HepG2 (cell line): ENCODE results near the gene FKBP10. TPM values are rescaled to one million over a fixed set of nuclear protein-coding genes. Genes with fewer than 3 reads are reported as not detected.

ENCODE experiments used
- DMAP1 ChIP-seq: IDR thresholded peaks from 2 replicates; pipeline ENCODE4 v1.6.1; 2016
- FOXC1 ChIP-seq: sonication (generic); formaldehyde crosslinking; IDR thresholded peaks from 2 replicates; pipeline ENCODE4 v1.8.0; 2022; ENCODE audit warnings: mild to moderate bottlenecking, missing genetic modification reagents, borderline replicate concordance
- HES4 ChIP-seq: sonication (generic); formaldehyde crosslinking; IDR thresholded peaks from 2 replicates; pipeline ENCODE4 v1.9.0; 2021; ENCODE audit warnings: mild to moderate bottlenecking, missing genetic modification reagents, borderline replicate concordance
- KDM2A ChIP-seq: sonication (generic); formaldehyde crosslinking; IDR thresholded peaks from 2 replicates; pipeline ENCODE4 v1.4.0; 2020; ENCODE audit warnings: low read depth, missing genetic modification reagents, borderline replicate concordance
- MED1 ChIP-seq: sonication (generic); formaldehyde crosslinking; IDR thresholded peaks from 2 replicates; pipeline ENCODE4 v1.4.0; 2020; ENCODE audit warnings: missing genetic modification reagents
- MED8 ChIP-seq: sonication (generic); formaldehyde crosslinking; IDR thresholded peaks from 2 replicates; pipeline ENCODE4 v1.8.1; 2023; ENCODE audit warnings: mild to moderate bottlenecking, missing genetic modification reagents; ENCODE audit not compliant: insufficient replicate concordance
- POLR2AphosphoS5 ChIP-seq: IDR thresholded peaks from 2 replicates; pipeline ENCODE4 v1.6.1; 2012; ENCODE audit warnings: low read depth, low read length
- POLR2G ChIP-seq: fragments of 200-400 bp; formaldehyde crosslinking; IDR thresholded peaks from 2 replicates; pipeline ENCODE4 v1.6.1; 2018; ENCODE audit warnings: mild to moderate bottlenecking, low read depth, low read length, moderate library complexity
- ZNF333 ChIP-seq: sonication (generic); formaldehyde crosslinking; IDR thresholded peaks from 2 replicates; pipeline ENCODE4 v1.4.0; 2020; ENCODE audit warnings: mild to moderate bottlenecking, missing genetic modification reagents, borderline replicate concordance
- ZNF335 ChIP-seq: sonication (generic); formaldehyde crosslinking; IDR thresholded peaks from 2 replicates; pipeline ENCODE4 v1.4.0; 2020; ENCODE audit warnings: missing genetic modification reagents
- ZNF33A ChIP-seq: sonication (generic); formaldehyde crosslinking; IDR thresholded peaks from 2 replicates; pipeline ENCODE4 v1.5.1; 2020; ENCODE audit warnings: missing genetic modification reagents, mild to moderate bottlenecking, moderate library complexity, borderline replicate concordance
- ZNF777 ChIP-seq: sonication (generic); formaldehyde crosslinking; IDR thresholded peaks from 2 replicates; pipeline ENCODE4 v1.4.0; 2020; ENCODE audit warnings: missing genetic modification reagents
- polyA plus RNA-seq, 8 experiments: library from polyadenylated mRNA; depleted of rRNA in 3 of 8; stranded (reverse) in 7 of 8; unstranded in 1 of 8; fragments of >200 nt; fragmentation: Illumina TruSeq in 4 of 8; extraction: Trizol in 4 of 8; gene quantifications; 2 replicates each; pipeline versions ENCODE4 v1.2.1 to v1.2.3, GENCODE V29; 2011 to 2016; ENCODE audit warnings: low read depth in 4 of 8, missing spikeins in 1 of 8, mixed read lengths in 1 of 8; ENCODE audit not compliant: insufficient read depth in 1 of 8
- total RNA-seq, 5 experiments: library from RNA; depleted of rRNA; stranded (reverse); fragments of >200 nt; fragmentation: Illumina TruSeq; extraction: Trizol; gene quantifications; 2 replicates each; pipeline ENCODE4 v1.2.3, GENCODE V29; 2016; ENCODE audit warnings: low read depth in 1 of 5
- TF ChIP-seq, protein P1 (sequence below): sonication (generic); formaldehyde crosslinking; IDR thresholded peaks from 2 replicates; pipeline ENCODE4 v1.8.0; 2022; ENCODE audit warnings: missing genetic modification reagents, mild to moderate bottlenecking, inconsistent platforms, borderline replicate concordance
- TF ChIP-seq, protein P2 (sequence below): sonication (generic); formaldehyde crosslinking; IDR thresholded peaks from 2 replicates; pipeline ENCODE4 v1.4.0; 2020; ENCODE audit warnings: missing genetic modification reagents, borderline replicate concordance
- TF ChIP-seq, protein P3 (sequence below): sonication (generic); formaldehyde crosslinking; IDR thresholded peaks from 2 replicates; pipeline ENCODE4; 2020; ENCODE audit warnings: missing genetic modification reagents, mild to moderate bottlenecking, borderline replicate concordance
- TF ChIP-seq, protein P4 (sequence below): sonication (generic); formaldehyde crosslinking; IDR thresholded peaks from 2 replicates; pipeline ENCODE4 v1.9.0; 2022; ENCODE audit warnings: missing genetic modification reagents, mild to moderate bottlenecking, borderline replicate concordance

Gene FKBP10
- total and polyA plus RNA-seq, 2 of the 13 experiments (the other 11 are each of a cell fraction or from before 2014, with no cell fraction given): 149 to 573 TPM

DNA sequence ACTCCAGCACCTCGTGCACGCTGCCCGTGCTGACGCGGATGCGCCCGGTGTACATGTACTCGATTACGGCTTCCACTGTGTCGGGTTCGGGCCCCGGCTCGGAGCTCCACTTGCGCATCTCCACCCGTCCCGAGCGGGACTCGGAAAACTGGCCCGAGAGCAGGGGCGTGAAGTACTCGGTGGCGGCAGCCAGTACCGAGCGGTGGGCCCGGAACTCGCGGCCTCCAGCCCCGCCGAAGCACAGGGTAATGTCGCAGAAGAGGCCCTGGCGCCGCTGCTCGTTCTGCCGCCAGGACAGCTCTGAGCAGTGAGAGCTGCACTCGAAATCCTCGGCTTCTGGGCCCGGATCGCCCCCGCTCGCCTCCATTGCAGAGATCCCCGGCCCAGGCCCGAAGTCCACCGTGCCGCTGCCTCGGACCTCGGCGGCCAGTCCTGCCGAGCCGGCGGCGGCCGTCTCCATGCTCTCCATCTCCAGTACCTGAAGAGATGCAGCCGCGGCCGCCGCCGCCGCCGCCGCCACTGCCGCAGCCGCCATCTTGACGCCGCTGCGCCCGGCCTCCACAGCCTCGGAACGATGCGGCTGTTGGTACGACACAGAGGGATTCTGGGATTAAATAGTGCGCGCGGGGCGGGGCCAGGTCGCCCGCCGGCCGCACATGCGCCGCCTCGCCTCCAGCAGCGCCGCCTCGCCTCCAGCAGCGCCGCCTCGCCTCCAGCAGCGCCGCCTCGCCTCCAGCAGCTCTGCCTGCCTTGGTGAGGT, 52.2 kb downstream of the FKBP10 start, which contains the start of gene KLHL11 (continued):
- TF ChIP-seq, protein P1, sequence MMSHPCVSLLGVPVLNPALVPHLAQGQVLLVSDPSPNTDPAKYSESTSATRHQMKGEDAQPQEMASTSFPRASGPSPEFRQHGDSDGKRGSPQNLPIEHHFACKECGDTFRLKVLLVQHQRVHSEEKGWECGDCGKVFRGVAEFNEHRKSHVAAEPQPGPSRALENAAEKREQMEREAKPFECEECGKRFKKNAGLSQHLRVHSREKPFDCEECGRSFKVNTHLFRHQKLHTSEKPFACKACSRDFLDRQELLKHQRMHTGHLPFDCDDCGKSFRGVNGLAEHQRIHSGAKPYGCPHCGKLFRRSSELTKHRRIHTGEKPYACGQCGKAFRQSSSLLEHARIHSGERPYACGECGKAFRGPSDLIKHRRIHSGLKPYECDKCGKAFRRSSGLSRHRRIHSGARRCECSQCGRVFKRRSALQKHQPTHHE (CRISPR knock-in tag): 0 out of 2 replicates have a peak, but pooled peaks have one; percentile 27
- peak; percentile 83 for TF ChIP-seq FOXC1 (CRISPR knock-in tag)
- no peak for TF ChIP-seq ZNF33A (CRISPR knock-in tag)
- peak; percentile 61 for TF ChIP-seq MED1 (CRISPR knock-in tag)
- peak; percentile 70 for TF ChIP-seq ZNF777 (CRISPR knock-in tag)
- peak; percentile 91 for TF ChIP-seq HES4 (CRISPR knock-in tag)
- TF ChIP-seq, protein P2, sequence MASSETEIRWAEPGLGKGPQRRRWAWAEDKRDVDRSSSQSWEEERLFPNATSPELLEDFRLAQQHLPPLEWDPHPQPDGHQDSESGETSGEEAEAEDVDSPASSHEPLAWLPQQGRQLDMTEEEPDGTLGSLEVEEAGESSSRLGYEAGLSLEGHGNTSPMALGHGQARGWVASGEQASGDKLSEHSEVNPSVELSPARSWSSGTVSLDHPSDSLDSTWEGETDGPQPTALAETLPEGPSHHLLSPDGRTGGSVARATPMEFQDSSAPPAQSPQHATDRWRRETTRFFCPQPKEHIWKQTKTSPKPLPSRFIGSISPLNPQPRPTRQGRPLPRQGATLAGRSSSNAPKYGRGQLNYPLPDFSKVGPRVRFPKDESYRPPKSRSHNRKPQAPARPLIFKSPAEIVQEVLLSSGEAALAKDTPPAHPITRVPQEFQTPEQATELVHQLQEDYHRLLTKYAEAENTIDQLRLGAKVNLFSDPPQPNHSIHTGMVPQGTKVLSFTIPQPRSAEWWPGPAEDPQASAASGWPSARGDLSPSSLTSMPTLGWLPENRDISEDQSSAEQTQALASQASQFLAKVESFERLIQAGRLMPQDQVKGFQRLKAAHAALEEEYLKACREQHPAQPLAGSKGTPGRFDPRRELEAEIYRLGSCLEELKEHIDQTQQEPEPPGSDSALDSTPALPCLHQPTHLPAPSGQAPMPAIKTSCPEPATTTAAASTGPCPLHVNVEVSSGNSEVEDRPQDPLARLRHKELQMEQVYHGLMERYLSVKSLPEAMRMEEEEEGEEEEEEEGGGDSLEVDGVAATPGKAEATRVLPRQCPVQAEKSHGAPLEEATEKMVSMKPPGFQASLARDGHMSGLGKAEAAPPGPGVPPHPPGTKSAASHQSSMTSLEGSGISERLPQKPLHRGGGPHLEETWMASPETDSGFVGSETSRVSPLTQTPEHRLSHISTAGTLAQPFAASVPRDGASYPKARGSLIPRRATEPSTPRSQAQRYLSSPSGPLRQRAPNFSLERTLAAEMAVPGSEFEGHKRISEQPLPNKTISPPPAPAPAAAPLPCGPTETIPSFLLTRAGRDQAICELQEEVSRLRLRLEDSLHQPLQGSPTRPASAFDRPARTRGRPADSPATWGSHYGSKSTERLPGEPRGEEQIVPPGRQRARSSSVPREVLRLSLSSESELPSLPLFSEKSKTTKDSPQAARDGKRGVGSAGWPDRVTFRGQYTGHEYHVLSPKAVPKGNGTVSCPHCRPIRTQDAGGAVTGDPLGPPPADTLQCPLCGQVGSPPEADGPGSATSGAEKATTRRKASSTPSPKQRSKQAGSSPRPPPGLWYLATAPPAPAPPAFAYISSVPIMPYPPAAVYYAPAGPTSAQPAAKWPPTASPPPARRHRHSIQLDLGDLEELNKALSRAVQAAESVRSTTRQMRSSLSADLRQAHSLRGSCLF (CRISPR knock-in tag): no peak
- TF ChIP-seq KDM2A (CRISPR knock-in tag): peak; percentile 79
- peak; percentile 88 for TF ChIP-seq POLR2AphosphoS5
- TF ChIP-seq MED8 (CRISPR knock-in tag): peak; percentile 82
- TF ChIP-seq, protein P3, sequence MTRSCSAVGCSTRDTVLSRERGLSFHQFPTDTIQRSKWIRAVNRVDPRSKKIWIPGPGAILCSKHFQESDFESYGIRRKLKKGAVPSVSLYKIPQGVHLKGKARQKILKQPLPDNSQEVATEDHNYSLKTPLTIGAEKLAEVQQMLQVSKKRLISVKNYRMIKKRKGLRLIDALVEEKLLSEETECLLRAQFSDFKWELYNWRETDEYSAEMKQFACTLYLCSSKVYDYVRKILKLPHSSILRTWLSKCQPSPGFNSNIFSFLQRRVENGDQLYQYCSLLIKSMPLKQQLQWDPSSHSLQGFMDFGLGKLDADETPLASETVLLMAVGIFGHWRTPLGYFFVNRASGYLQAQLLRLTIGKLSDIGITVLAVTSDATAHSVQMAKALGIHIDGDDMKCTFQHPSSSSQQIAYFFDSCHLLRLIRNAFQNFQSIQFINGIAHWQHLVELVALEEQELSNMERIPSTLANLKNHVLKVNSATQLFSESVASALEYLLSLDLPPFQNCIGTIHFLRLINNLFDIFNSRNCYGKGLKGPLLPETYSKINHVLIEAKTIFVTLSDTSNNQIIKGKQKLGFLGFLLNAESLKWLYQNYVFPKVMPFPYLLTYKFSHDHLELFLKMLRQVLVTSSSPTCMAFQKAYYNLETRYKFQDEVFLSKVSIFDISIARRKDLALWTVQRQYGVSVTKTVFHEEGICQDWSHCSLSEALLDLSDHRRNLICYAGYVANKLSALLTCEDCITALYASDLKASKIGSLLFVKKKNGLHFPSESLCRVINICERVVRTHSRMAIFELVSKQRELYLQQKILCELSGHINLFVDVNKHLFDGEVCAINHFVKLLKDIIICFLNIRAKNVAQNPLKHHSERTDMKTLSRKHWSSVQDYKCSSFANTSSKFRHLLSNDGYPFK (CRISPR knock-in tag): peak; percentile 73; the same call in 1 of the 2 replicates
- TF ChIP-seq DMAP1: peak; percentile 75
- peak; percentile 99 for TF ChIP-seq POLR2G
- no peak; the same call in 1 of the 2 replicates for TF ChIP-seq ZNF333 (CRISPR knock-in tag)
- TF ChIP-seq, protein P4, sequence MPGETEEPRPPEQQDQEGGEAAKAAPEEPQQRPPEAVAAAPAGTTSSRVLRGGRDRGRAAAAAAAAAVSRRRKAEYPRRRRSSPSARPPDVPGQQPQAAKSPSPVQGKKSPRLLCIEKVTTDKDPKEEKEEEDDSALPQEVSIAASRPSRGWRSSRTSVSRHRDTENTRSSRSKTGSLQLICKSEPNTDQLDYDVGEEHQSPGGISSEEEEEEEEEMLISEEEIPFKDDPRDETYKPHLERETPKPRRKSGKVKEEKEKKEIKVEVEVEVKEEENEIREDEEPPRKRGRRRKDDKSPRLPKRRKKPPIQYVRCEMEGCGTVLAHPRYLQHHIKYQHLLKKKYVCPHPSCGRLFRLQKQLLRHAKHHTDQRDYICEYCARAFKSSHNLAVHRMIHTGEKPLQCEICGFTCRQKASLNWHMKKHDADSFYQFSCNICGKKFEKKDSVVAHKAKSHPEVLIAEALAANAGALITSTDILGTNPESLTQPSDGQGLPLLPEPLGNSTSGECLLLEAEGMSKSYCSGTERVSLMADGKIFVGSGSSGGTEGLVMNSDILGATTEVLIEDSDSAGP (CRISPR knock-in tag): peak; percentile 94
- no peak for TF ChIP-seq ZNF335 (CRISPR knock-in tag)
